GM12878 (cell line): Measurements from ENCODE around the gene TOPBP1. TPM values are rescaled to one million over a fixed set of nuclear protein-coding genes. Genes with fewer than 3 reads are reported as not detected.

Source experiments
- ATAC-seq: fragments of 200-7000 bp; cut with Tn5 transposase; 3 replicates; pipeline ENCODE4 v1.9.1; 2020; ENCODE audit warnings: mild to moderate bottlenecking, moderate library complexity
- BruUV-seq: library from RNA; stranded (reverse); fragments of 400-500 nt; replicated peaks from 2 replicates; lab custom pipeline; 2021; lab: Mats Ljungman, UMichigan
- CTCF ChIA-PET: fragments of 300-600 bp; sonication (Branson Sonifier 250); formaldehyde crosslinking; extraction: SDS; loops from one replicate; lab custom pipeline; 2021; ENCODE audit warnings: inconsistent platforms; lab: Yijun Ruan, JAX
- POLR2A ChIA-PET: fragments of 350-600 bp; formaldehyde crosslinking; extraction: SDS; loops from one replicate; lab custom pipeline; 2021; ENCODE audit warnings: inconsistent platforms; lab: Charles Lee
- RAD21 ChIA-PET: fragments of 300-600 bp; sonication (Branson Sonifier 250); formaldehyde crosslinking; loops from one replicate; lab custom pipeline; 2023; ENCODE audit warnings: antibody characterized with exemption; ENCODE audit not compliant: unreplicated experiment; lab: Charles Lee
- SMC1A ChIA-PET: fragments of 300-600 bp; sonication (Branson Sonifier 250); formaldehyde crosslinking; loops from one replicate; lab custom pipeline; 2023; ENCODE audit not compliant: unreplicated experiment, uncharacterized antibody; lab: Charles Lee
- DNase-seq: peaks from one replicate; pipeline ENCODE4 v3.0.0-alpha.2; 2011; ENCODE audit warnings: low read depth, low spot score
- FAIRE-seq: peaks from 3 replicates; lab custom pipeline; 2011; peaks lifted over from hg19 to GRCh38; lab: Jason Lieb, UNC
- H2AFZ ChIP-seq: 2 replicates; pipeline ENCODE4 v1.6.0; 2011; ENCODE audit warnings: low read depth, low read length, control low read depth; ENCODE audit not compliant: control insufficient read depth
- H3K27ac ChIP-seq: 2 replicates; pipeline ENCODE4 v1.5.1; 2011; ENCODE audit warnings: control low read depth; ENCODE audit not compliant: control insufficient read depth, insufficient read depth
- H3K27me3 ChIP-seq, 2 experiments: replicated peaks in 1 of 2; 2 replicates each; pipeline versions ENCODE4 v1.6.0 to v1.6.1; 2011; ENCODE audit warnings: low read length in 1 of 2; ENCODE audit not compliant: control insufficient read depth in 2 of 2, insufficient read depth in 2 of 2
- H3K36me3 ChIP-seq, 2 experiments: 2 replicates each; pipeline ENCODE4 v1.5.1; 2011; ENCODE audit warnings: low read length in 1 of 2; ENCODE audit not compliant: control insufficient read depth in 2 of 2, insufficient read depth in 2 of 2
- H3K4me1 ChIP-seq: 2 replicates; pipeline ENCODE4 v1.6.1; 2011; ENCODE audit warnings: mild to moderate bottlenecking, low read length, moderate library complexity, mixed read lengths; ENCODE audit not compliant: control insufficient read depth, insufficient read depth
- H3K4me2 ChIP-seq: 2 replicates; pipeline ENCODE4 v1.6.0; 2011; ENCODE audit warnings: control low read depth; ENCODE audit not compliant: control insufficient read depth, insufficient read depth
- H3K4me3 ChIP-seq: fragments of 200-600 bp; sonication (generic); 2 replicates; pipeline ENCODE4 v1.5.1; 2016
- H3K79me2 ChIP-seq: 2 replicates; pipeline ENCODE4 v1.6.0; 2011; ENCODE audit warnings: low read length; ENCODE audit not compliant: control insufficient read depth, insufficient read depth
- H3K9ac ChIP-seq: 2 replicates; pipeline ENCODE4 v1.8.0; 2011; ENCODE audit warnings: low read length, control low read depth, mixed read lengths; ENCODE audit not compliant: control insufficient read depth, insufficient read depth
- H3K9me3 ChIP-seq: replicated peaks from 3 replicates; pipeline ENCODE4 v1.5.1; 2011; ENCODE audit warnings: mild to moderate bottlenecking, low read length; ENCODE audit not compliant: control insufficient read depth, insufficient read depth
- H4K20me1 ChIP-seq: 2 replicates; pipeline ENCODE4 v1.6.0; 2011; ENCODE audit not compliant: control insufficient read depth, insufficient read depth
- CBX5 ChIP-seq: sonication (generic); IDR thresholded peaks from 2 replicates; pipeline ENCODE4 v1.6.1; 2016; ENCODE audit warnings: low read depth, moderate library complexity, mild to moderate bottlenecking, inconsistent platforms
- MYB ChIP-seq: fragments of 150-350 bp; IDR thresholded peaks from 2 replicates; pipeline ENCODE4 v1.6.1; 2014; ENCODE audit warnings: mild to moderate bottlenecking, low read depth, low read length, borderline replicate concordance
- NRF1 ChIP-seq: conservative IDR thresholded peaks from 2 replicates; pipeline ENCODE4 v1.6.1; 2011; ENCODE audit warnings: mild to moderate bottlenecking, low read depth, low read length, improper control_type of control experiment
- STAT3 ChIP-seq: IDR thresholded peaks from 2 replicates; pipeline ENCODE4 v1.6.1; 2011; ENCODE audit warnings: low read depth, low read length, improper control_type of control experiment
- WGBS: methylation state at CpG from one replicate; pipeline ENCODE4 v1.1.6; 2016; ENCODE audit warnings: low lambda C conversion rate; ENCODE audit not compliant: insufficient replicate concordance, insufficient coverage; ENCODE audit errors: missing lambda C conversion rate; 5-methylcytosine and 5-hydroxymethylcytosine counted together
- in situ Hi-C: fragments of 300-500 bp; cut with MboI; formaldehyde crosslinking; loops from 9 replicates; pipeline ENCODE4 v1.14.3; 2018; ENCODE audit warnings: mixed read lengths
- intact Hi-C: fragments of 100-400 bp; cut with micrococcal nuclease; formaldehyde crosslinking; loops from one replicate; pipeline ENCODE4 v1.14.2; 2022; ENCODE audit not compliant: unreplicated experiment
- polyA plus RNA-seq, 11 experiments: library from polyadenylated mRNA; depleted of rRNA in 4 of 11; unstranded in 6 of 11; stranded (reverse) in 5 of 11; fragments of >200 nt; fragmentation: Nextera tagmentation in 4 of 11; fragmentation: Illumina TruSeq in 1 of 11; extraction: Ambion mirVana in 4 of 11; extraction: Trizol in 1 of 11; gene quantifications; 1 replicate in 1 of 11; 2 replicates in 10 of 11; pipeline versions ENCODE4 v1.2.1 to v1.2.3, GENCODE V29; 2011 to 2016; ENCODE audit warnings: inconsistent platforms in 2 of 11, missing spikeins in 2 of 11, low read depth in 1 of 11
- total RNA-seq, 4 experiments: library from RNA; depleted of rRNA in 3 of 4; stranded (reverse); fragments of >200 nt in 3 of 4; fragmentation: Illumina TruSeq in 1 of 4; extraction: Trizol in 1 of 4; gene quantifications; 2 replicates each; pipeline versions ENCODE4 v1.2.1 to v1.2.3, GENCODE V29; 2013 to 2021

TOPBP1 gene
- total and polyA plus RNA-seq, 10 of the 15 experiments (the other 5 are each of a cell fraction or from before 2014, with no cell fraction given): 18.3 to 99.3 (median 61.5) TPM

DNA sequence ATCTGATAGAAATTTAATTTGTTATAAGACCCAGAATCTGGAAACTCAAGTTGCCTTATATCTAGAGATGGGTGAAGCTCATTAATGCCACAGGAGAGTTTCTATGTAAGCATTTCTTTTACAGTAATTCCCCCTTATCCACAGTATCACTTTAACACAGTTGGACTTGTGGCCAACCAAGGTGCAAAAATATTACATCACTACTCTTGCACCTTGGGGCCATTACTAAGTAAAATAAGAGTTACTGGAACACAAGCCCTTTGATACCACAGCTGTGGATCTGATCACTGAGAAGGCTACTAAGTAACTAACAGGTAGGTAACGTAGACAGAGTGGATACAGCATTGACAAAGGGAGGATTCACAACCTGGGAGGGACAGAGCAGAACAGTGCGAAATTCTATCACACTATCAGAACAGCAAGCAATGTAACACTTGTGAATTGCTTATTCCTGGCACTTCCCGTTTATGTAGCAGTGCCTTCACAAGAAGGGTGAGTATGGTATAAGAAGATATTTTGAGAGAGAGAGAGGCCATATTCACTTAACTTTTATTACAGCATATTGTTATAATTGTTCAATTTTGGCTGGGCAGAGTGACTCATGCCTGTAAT lies 33.9 kb upstream of the TOPBP1 start (continued):
- no peak for TF ChIP-seq MYB

DNA sequence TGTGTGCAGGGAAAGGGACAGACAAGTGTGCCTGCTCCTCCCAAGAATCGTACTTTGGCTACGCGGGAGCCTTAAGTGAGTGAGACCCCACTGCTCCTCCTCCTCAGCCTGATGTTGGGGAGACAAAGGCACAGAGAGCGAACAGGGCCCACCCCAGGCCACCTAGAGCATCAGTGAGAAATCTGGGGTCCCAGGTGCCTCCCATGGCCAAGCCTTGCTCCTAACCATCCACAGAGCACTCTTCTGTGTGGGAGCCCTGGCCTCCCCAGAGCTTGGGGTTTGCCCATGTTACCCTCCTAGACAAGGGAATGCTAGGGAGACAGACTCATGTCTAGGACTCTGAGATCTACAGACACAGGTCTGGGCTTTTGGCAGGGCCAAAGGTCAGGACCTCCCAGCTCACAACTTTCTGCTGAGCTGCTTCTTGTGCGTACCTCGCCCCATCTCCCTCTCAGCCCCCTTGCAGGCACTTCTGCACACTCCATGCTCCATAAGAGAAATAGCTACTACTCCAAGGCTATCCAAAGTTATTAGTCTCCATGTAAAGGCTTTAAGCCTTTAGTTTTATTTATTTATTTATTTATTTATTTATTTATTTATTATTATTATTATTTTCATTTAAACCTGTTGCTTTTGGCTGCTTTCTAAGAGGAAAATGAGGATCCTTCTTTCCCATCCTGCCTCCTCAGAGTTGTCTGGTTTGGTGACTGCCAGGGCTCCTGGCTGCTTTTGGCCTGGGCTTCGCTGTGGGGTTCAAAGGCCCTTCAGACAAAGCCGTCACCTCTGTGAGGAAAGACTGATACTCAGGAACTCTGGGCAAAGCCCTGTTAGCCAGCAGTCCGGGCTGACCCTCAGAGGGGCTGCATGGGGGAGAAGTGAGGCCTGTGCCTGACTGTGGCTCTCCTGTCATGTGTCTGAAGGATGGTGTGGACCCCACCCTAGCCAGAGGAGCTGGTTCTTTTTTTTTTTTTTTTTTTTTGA lies 32.8 kb upstream of the TOPBP1 start:
- WGBS: 43% methylated on average over 9 of the region's 9 CpGs
- TF ChIP-seq CBX5 (no peak), STAT3 (no peak)
- H2AFZ ChIP-seq: no peak overlapping the region
- H3K9ac ChIP-seq: no peak overlapping the region
- H3K36me3 ChIP-seq: no peaks in the 10 kb centered on the region
- H3K4me2 ChIP-seq: no peak overlapping the region
- no peaks in the 10 kb centered on the region for H3K79me2 ChIP-seq
- DNase-seq: no peak
- POLR2A ChIA-PET: no interaction called here
- H3K4me1 ChIP-seq: no peaks in the 10 kb centered on the region
- no peaks in the 10 kb centered on the region for H3K9me3 ChIP-seq
- in situ Hi-C loops: no loop called here
- BruUV-seq: no TSS peak
- H3K4me3 ChIP-seq: no peak overlapping the region
- intact Hi-C loops: no loop called here
- H4K20me1 ChIP-seq: no peaks in the 10 kb centered on the region
- ATAC-seq: no peak
- RAD21 ChIA-PET: no interaction called here
- FAIRE-seq: no peak
- SMC1A ChIA-PET: no interaction called here
- no peak overlapping the region for H3K27ac ChIP-seq
- CTCF ChIA-PET: no interaction called here
- 0 out of 4 replicates have a peak, but pooled peaks cover 0 to 2% of the 10 kb centered on the region in 2 experiments for H3K27me3 ChIP-seq

DNA sequence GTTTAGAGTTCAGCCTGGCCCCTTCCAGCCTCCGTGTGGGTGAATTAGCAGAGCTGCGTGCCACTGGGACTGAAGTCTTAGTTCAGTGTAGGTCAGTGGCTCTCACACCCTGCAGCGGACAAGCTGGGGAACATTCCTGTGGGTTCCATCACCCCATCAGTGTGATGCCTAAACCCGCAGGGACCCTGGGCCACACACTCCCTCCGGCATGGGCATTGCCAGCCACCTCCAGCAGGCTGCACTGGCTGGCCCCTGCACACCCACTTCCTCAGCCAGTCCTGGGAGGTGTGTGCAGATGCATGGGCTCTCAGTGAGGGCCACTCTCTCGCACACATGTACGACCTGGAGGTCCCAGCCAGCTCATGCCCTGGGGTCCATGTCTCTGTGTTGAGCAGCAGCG lies 32.1 kb upstream of the TOPBP1 start:
- H3K27me3 ChIP-seq: 0 out of 4 replicates have a peak, but pooled peaks cover 0 to 2% of the 10 kb centered on the region in 2 experiments
- POLR2A ChIA-PET: no interaction called here
- no peak overlapping the region for H2AFZ ChIP-seq

More for the DNA sequence above, 32.1 kb upstream of the TOPBP1 start:
- SMC1A ChIA-PET: no interaction called here
- H3K27ac ChIP-seq: no peak overlapping the region
- CTCF ChIA-PET: no interaction called here
- no peak overlapping the region for H3K4me3 ChIP-seq
- no peaks in the 10 kb centered on the region for H4K20me1 ChIP-seq
- intact Hi-C loops (no loop called here), in situ Hi-C loops (no loop called here)
- FAIRE-seq (no peak), DNase-seq (no peak), ATAC-seq (no peak)
- no peaks in the 10 kb centered on the region for H3K79me2 ChIP-seq
- H3K9ac ChIP-seq: no peak overlapping the region
- 25% methylated on average over 8 of the region's 8 CpGs for WGBS
- no peaks in the 10 kb centered on the region for H3K4me1 ChIP-seq
- H3K4me2 ChIP-seq: no peak overlapping the region
- no peaks in the 10 kb centered on the region for H3K36me3 ChIP-seq
- no peak for TF ChIP-seq NRF1
- no TSS peak for BruUV-seq
- RAD21 ChIA-PET: no interaction called here
- H3K9me3 ChIP-seq: no peaks in the 10 kb centered on the region
